H1 (cell line): Measurements from ENCODE around the gene NUDT3. TPM values are rescaled to one million over a fixed set of nuclear protein-coding genes. Genes with fewer than 3 reads are reported as not detected.

Source experiments
- CTCF ChIA-PET: fragments of 300-600 bp; sonication (Branson Sonifier 250); formaldehyde crosslinking; loops from one replicate; lab custom pipeline; 2021; ENCODE audit not compliant: partially characterized antibody; lab: Charles Lee
- POLR2A ChIA-PET: fragments of 300-600 bp; sonication (Branson Sonifier 250); formaldehyde crosslinking; loops from one replicate; lab custom pipeline; 2021; ENCODE audit warnings: inconsistent platforms; ENCODE audit not compliant: partially characterized antibody; lab: Charles Lee
- DNase-seq, 2 experiments: peaks; one replicate each; pipeline versions ENCODE4 v3.0.0 to v3.0.0-alpha.2; 2010 to 2022; ENCODE audit warnings: low spot score in 2 of 2, low read depth in 1 of 2, mixed read lengths in 1 of 2
- FAIRE-seq: peaks from 2 replicates; lab custom pipeline; 2011; peaks lifted over from hg19 to GRCh38; lab: Jason Lieb, UNC
- H2AFZ ChIP-seq: 2 replicates; pipeline ENCODE4 v1.8.1; 2012; ENCODE audit warnings: low read length, inconsistent platforms
- H2AK5ac ChIP-seq: 2 replicates; pipeline ENCODE4 v1.6.1; 2013; ENCODE audit warnings: low read depth, low read length
- H2BK120ac ChIP-seq: replicated peaks from 2 replicates; pipeline ENCODE3; 2013; ENCODE audit warnings: low read depth, low read length, inconsistent platforms
- H2BK12ac ChIP-seq: 2 replicates; pipeline ENCODE4 v1.6.1; 2013; ENCODE audit warnings: low read depth, low read length
- H2BK15ac ChIP-seq: 2 replicates; pipeline ENCODE4 v1.6.1; 2013; ENCODE audit warnings: low read length
- H2BK20ac ChIP-seq: 2 replicates; pipeline ENCODE4 v1.6.1; 2013; ENCODE audit warnings: low read length
- H2BK5ac ChIP-seq: 2 replicates; pipeline ENCODE4 v1.6.1; 2013; ENCODE audit warnings: low read depth, low read length
- H3K14ac ChIP-seq: 2 replicates; pipeline ENCODE4 v1.6.1; 2013; ENCODE audit warnings: inconsistent platforms; ENCODE audit not compliant: insufficient read length
- H3K18ac ChIP-seq: 2 replicates; pipeline ENCODE4 v1.6.1; 2013; ENCODE audit warnings: low read length; ENCODE audit errors: extremely low read depth
- H3K23ac ChIP-seq: 2 replicates; pipeline ENCODE4 v1.6.1; 2013; ENCODE audit warnings: inconsistent platforms; ENCODE audit not compliant: insufficient read length
- H3K23me2 ChIP-seq: 2 replicates; pipeline ENCODE4 v1.6.1; 2013; ENCODE audit warnings: low read depth, low read length
- H3K27ac ChIP-seq: 2 replicates; pipeline ENCODE4 v1.6.1; 2011; ENCODE audit warnings: low read depth, low read length, inconsistent platforms
- H3K27me3 ChIP-seq, 4 experiments: replicated peaks in 1 of 4; 1 replicate in 1 of 4; 2 replicates in 3 of 4; pipeline versions ENCODE4 v1.6.1 to v1.8.1; 2011 to 2013; ENCODE audit warnings: low read length in 3 of 4, mild to moderate bottlenecking in 3 of 4, inconsistent platforms in 2 of 4, mixed read lengths in 2 of 4, moderate library complexity in 1 of 4; ENCODE audit not compliant: control insufficient read depth in 3 of 4, insufficient read depth in 3 of 4; ENCODE audit errors: extremely low read depth in 1 of 4
- H3K36me3 ChIP-seq, 4 experiments: 2 replicates each; pipeline versions ENCODE4 v1.6.1 to v1.8.1; 2011 to 2013; ENCODE audit warnings: mild to moderate bottlenecking in 4 of 4, low read length in 3 of 4, moderate library complexity in 2 of 4, control low read depth in 1 of 4, inconsistent platforms in 1 of 4; ENCODE audit not compliant: insufficient read depth in 4 of 4, control insufficient read depth in 2 of 4
- H3K4ac ChIP-seq: replicated peaks from 2 replicates; pipeline ENCODE3; 2013; ENCODE audit warnings: low read length, low read depth, mixed read lengths, inconsistent platforms; ENCODE audit not compliant: insufficient read length
- H3K4me1 ChIP-seq, 4 experiments: replicated peaks in 1 of 4; 1 replicate in 1 of 4; 2 replicates in 3 of 4; pipeline versions ENCODE4 v1.6.1 to v1.8.1; 2011 to 2013; ENCODE audit warnings: low read length in 3 of 4, inconsistent platforms in 2 of 4, mixed read lengths in 1 of 4; ENCODE audit not compliant: insufficient read depth in 4 of 4, control insufficient read depth in 3 of 4
- H3K4me2 ChIP-seq, 2 experiments: 2 replicates each; pipeline versions ENCODE4 v1.6.1 to v1.8.1; 2011 to 2013; ENCODE audit warnings: low read depth in 2 of 2, low read length in 2 of 2, control low read depth in 1 of 2, inconsistent platforms in 1 of 2, mild to moderate bottlenecking in 1 of 2; ENCODE audit not compliant: insufficient read depth in 1 of 2
- H3K4me3 ChIP-seq, 4 experiments: fragments of 200-600, 300-600 bp in 1 of 4; sonication (generic), shearing (Covaris generic), sonication (Bioruptor Twin) in 1 of 4; 2 replicates each; pipeline versions ENCODE4 v1.5.1 to v1.8.1; 2011 to 2016; ENCODE audit warnings: low read length in 4 of 4, low read depth in 3 of 4, control low read depth in 2 of 4, inconsistent platforms in 2 of 4, mild to moderate bottlenecking in 2 of 4, mixed read lengths in 1 of 4, moderate library complexity in 1 of 4; ENCODE audit not compliant: insufficient read depth in 2 of 4; ENCODE audit errors: extremely low read depth in 1 of 4
- H3K56ac ChIP-seq: replicated peaks from 2 replicates; pipeline ENCODE3; 2013; ENCODE audit warnings: low read depth, mild to moderate bottlenecking, mixed read lengths, low read length, inconsistent platforms; ENCODE audit not compliant: insufficient read length
- H3K79me1 ChIP-seq: 2 replicates; pipeline ENCODE4 v1.6.1; 2013; ENCODE audit warnings: low read depth, low read length, control low read depth
- H3K79me2 ChIP-seq, 2 experiments: 2 replicates each; pipeline versions ENCODE4 v1.6.1 to v1.8.1; 2012 to 2013; ENCODE audit warnings: low read length in 2 of 2, mild to moderate bottlenecking in 2 of 2, inconsistent platforms in 1 of 2; ENCODE audit not compliant: insufficient read depth in 2 of 2, control insufficient read depth in 1 of 2
- H3K9ac ChIP-seq, 4 experiments: replicated peaks in 1 of 4; 1 replicate in 1 of 4; 2 replicates in 3 of 4; pipeline versions ENCODE4 v1.6.1 to v1.8.1; 2011 to 2013; ENCODE audit warnings: low read depth in 3 of 4, low read length in 3 of 4, control low read depth in 2 of 4, mild to moderate bottlenecking in 2 of 4, moderate library complexity in 2 of 4, inconsistent platforms in 1 of 4; ENCODE audit errors: extremely low read depth in 1 of 4
- H3K9me3 ChIP-seq, 2 experiments: 2 replicates each; pipeline versions ENCODE4 v1.6.1 to v1.8.1; 2012 to 2013; ENCODE audit warnings: mild to moderate bottlenecking in 2 of 2, moderate library complexity in 2 of 2, control low read depth in 1 of 2, inconsistent platforms in 1 of 2, low read depth in 1 of 2, low read length in 1 of 2, mixed read lengths in 1 of 2; ENCODE audit not compliant: insufficient read depth in 2 of 2
- H4K20me1 ChIP-seq, 2 experiments: replicated peaks in 1 of 2; 2 replicates each; pipeline versions ENCODE3 to v1.8.1; 2011 to 2013; ENCODE audit warnings: inconsistent platforms in 2 of 2, low read length in 2 of 2, mild to moderate bottlenecking in 1 of 2; ENCODE audit not compliant: insufficient read depth in 2 of 2, control insufficient read depth in 1 of 2
- H4K5ac ChIP-seq: 2 replicates; pipeline ENCODE4 v1.6.1; 2013; ENCODE audit warnings: low read length, low read depth, mixed read lengths, inconsistent platforms; ENCODE audit not compliant: insufficient read length
- H4K8ac ChIP-seq: 2 replicates; pipeline ENCODE4 v1.8.0; 2013; ENCODE audit warnings: mild to moderate bottlenecking, moderate library complexity, low read length, inconsistent platforms; ENCODE audit not compliant: insufficient read depth; ENCODE audit errors: extremely low read depth
- H4K91ac ChIP-seq: replicated peaks from 2 replicates; pipeline ENCODE3; 2013; ENCODE audit warnings: low read length, mixed read lengths, inconsistent platforms; ENCODE audit not compliant: insufficient read length
- BACH1 ChIP-seq: IDR thresholded peaks from 2 replicates; pipeline ENCODE4 v1.6.1; 2012; ENCODE audit warnings: low read length, improper control_type of control experiment
- BRCA1 ChIP-seq: IDR thresholded peaks from 2 replicates; pipeline ENCODE4 v1.6.1; 2012; ENCODE audit warnings: low read depth, low read length, improper control_type of control experiment
- JUND ChIP-seq: IDR thresholded peaks from 2 replicates; pipeline ENCODE4 v1.6.1; 2011; ENCODE audit warnings: mild to moderate bottlenecking, improper control_type of control experiment, low read length
- KDM1A ChIP-seq: fragments of 200-600, 300-600 bp; sonication (generic); IDR thresholded peaks from 2 replicates; pipeline ENCODE4 v1.7.1; 2016; ENCODE audit warnings: mild to moderate bottlenecking, low read length, borderline replicate concordance
- POLR2AphosphoS5 ChIP-seq: IDR thresholded peaks from 2 replicates; pipeline ENCODE4 v1.6.1; 2011; ENCODE audit warnings: low read depth, low read length
- POU5F1 ChIP-seq: IDR thresholded peaks from 2 replicates; pipeline ENCODE4 v1.6.1; 2011; ENCODE audit warnings: low read depth, mild to moderate bottlenecking, low read length, moderate library complexity
- TBP ChIP-seq: IDR thresholded peaks from 2 replicates; pipeline ENCODE4 v1.6.1; 2011; ENCODE audit warnings: low read depth, low read length, improper control_type of control experiment
- ZNF274 ChIP-seq: IDR thresholded peaks from 2 replicates; pipeline ENCODE4 v1.7.0; 2012; ENCODE audit warnings: low read length, borderline replicate concordance; ENCODE audit errors: extremely low read depth
- WGBS, 2 experiments: shearing (Covaris generic) in 1 of 2; methylation state at CpG; one replicate each; pipeline versions ENCODE4 v1.1.6 to v1.1.7; 2013 to 2015; ENCODE audit warnings: low lambda C conversion rate in 2 of 2, mixed read lengths in 2 of 2, inconsistent platforms in 1 of 2, low coverage in 1 of 2, missing lambda C conversion rate in 1 of 2; ENCODE audit not compliant: insufficient replicate concordance in 2 of 2, insufficient coverage in 1 of 2, insufficient read length in 1 of 2; ENCODE audit errors: extremely low coverage in 1 of 2, missing lambda C conversion rate in 1 of 2; 5-methylcytosine and 5-hydroxymethylcytosine counted together
- polyA plus RNA-seq, 7 experiments: library from polyadenylated mRNA; depleted of rRNA in 3 of 7; stranded (reverse) in 5 of 7; unstranded in 2 of 7; fragments of >200 nt in 5 of 7; fragments of 200-250 nt in 2 of 7; gene quantifications; 1 replicate in 5 of 7; 2 replicates in 1 of 7; 4 replicates in 1 of 7; pipeline versions ENCODE4 v1.2.1 to v1.2.3, GENCODE V29; 2011 to 2013; ENCODE audit warnings: missing spikeins in 2 of 7, mixed read lengths in 2 of 7
- total RNA-seq: library from RNA; stranded (reverse); fragmentation: NEBNext Ultra II Directional; extraction: Animal tissue kit (Norgen Biotek cat#: 25700); gene quantifications from 2 replicates; pipeline ENCODE4 v1.2.1, GENCODE V29; 2021

NUDT3 gene
- total and polyA plus RNA-seq, 2 of the 8 experiments (the other 6 are each of a cell fraction or from before 2014, with no cell fraction given): 14.1 to 36.9 TPM

- Histone ChIP-seq H3K23me2 (no peaks in the 10 kb centered on the region), H3K79me1 (peaks cover 2% of the 10 kb centered on the region; the same call in 1 of the 2 replicates), H3K56ac (no peak overlapping the region), H3K79me2 (no peaks in the 10 kb centered on the region; a peak in 1 of 4 replicates), H3K27me3 (no peaks in the 10 kb centered on the region), H4K91ac (no peak overlapping the region), H4K8ac (no peak overlapping the region), H3K9ac (no peak overlapping the region), H2BK5ac (no peak overlapping the region), H4K5ac (no peak overlapping the region), H3K4me2 (no peak overlapping the region), H2BK120ac (no peak overlapping the region), H2BK20ac (no peak overlapping the region), H3K18ac (no peak overlapping the region), H3K14ac (no peak overlapping the region), H3K9me3 (no peaks in the 10 kb centered on the region), H2AFZ (no peak overlapping the region), H3K4me1 (no peaks in the 10 kb centered on the region), H3K23ac (no peak overlapping the region), H2AK5ac (no peak overlapping the region), H3K4ac (no peak overlapping the region), H2BK12ac (no peak overlapping the region), H3K4me3 (no peak overlapping the region), H3K27ac (no peak overlapping the region), H4K20me1 (no peaks in the 10 kb centered on the region), H2BK15ac (no peak overlapping the region), H3K36me3 (no peaks in the 10 kb centered on the region)
- TF ChIP-seq BACH1: no peak
- TF ChIP-seq KDM1A: no peak
- TF ChIP-seq JUND: no peak
- no peak for TF ChIP-seq TBP
- TF ChIP-seq POLR2AphosphoS5: no peak
- no peak for TF ChIP-seq ZNF274
- no peak for TF ChIP-seq POU5F1
- TF ChIP-seq BRCA1: no peak
- DNase-seq: no peak
- 84% methylated on average over 8 of the region's 8 CpGs; no CpG with 5 or more reads in 1 of the 2 experiments for WGBS, 2 experiments
- FAIRE-seq: no peak
- POLR2A ChIA-PET: interaction anchor here (0.6 to 1.3 kb wide), 3 partner anchors 9 to 503 kb away, joined by 3 read pairs; no protein-coding TSS in a partner anchor
- CTCF ChIA-PET: interaction anchor here (1.6 kb wide), 1 partner anchor 75 kb away, joined by 3 read pairs; no protein-coding TSS in a partner anchor
Measured at GRCh38 chr6:34324738-34325444, 67.6 kb downstream of the NUDT3 start.
